HG03108 (cell line): ENCODE data around the gene MYEF2.

Experiments used
- ATAC-seq: cut with Tn5 transposase; IDR thresholded peaks from one replicate; pipeline ENCODE4 v1.9.1; 2021; ENCODE audit warnings: moderate library complexity; ENCODE audit not compliant: unreplicated experiment

Gene MYEF2

GRCh38 chr15:48145923-48146322 lies 32.2 kb downstream of the MYEF2 start:
- ATAC-seq: no peak

- ATAC-seq: no peak
These were observed 33.2 kb downstream of the MYEF2 start for GRCh38 chr15:48144889-48145288.

GRCh38 chr15:48143856-48144255 lies 34.2 kb downstream of the MYEF2 start:
- no peak for ATAC-seq

- ATAC-seq: no peak
These were observed 45.2 kb downstream of the MYEF2 start for GRCh38 chr15:48132874-48133273.

GRCh38 chr15:48131324-48131723 lies 46.8 kb downstream of the MYEF2 start:
- ATAC-seq: no peak

GRCh38 chr15:48126667-48127355 lies 51.3 kb downstream of the MYEF2 start:
- no peak for ATAC-seq

- ATAC-seq: no peak
These were observed 56.2 kb downstream of the MYEF2 start for GRCh38 chr15:48121849-48122248.

GRCh38 chr15:48120745-48121144 lies 57.4 kb downstream of the MYEF2 start, which contains the start of gene SLC24A5:
Gene SLC24A5 (plus strand): TSS chr15:48120990. CDS start chr15:48121045, 55 bp downstream.
- ATAC-seq: no peak

GRCh38 chr15:48119277-48119676 lies 58.8 kb downstream of the MYEF2 start:
- ATAC-seq: no peak

GRCh38 chr15:48112242-48112641 lies 65.9 kb downstream of the MYEF2 start:
- no peak for ATAC-seq

- ATAC-seq: no peak
These were observed 68.1 kb downstream of the MYEF2 start for GRCh38 chr15:48109856-48110531.

- ATAC-seq: no peak
These were observed 68.9 kb downstream of the MYEF2 start for GRCh38 chr15:48109212-48109611.

- ATAC-seq: no peak
These were observed 72.2 kb downstream of the MYEF2 start for GRCh38 chr15:48105936-48106335.

GRCh38 chr15:48103647-48104046 lies 74.4 kb downstream of the MYEF2 start:
- no peak for ATAC-seq

GRCh38 chr15:48102167-48102566 lies 75.9 kb downstream of the MYEF2 start:
- ATAC-seq: no peak

GRCh38 chr15:48101376-48101961 lies 76.6 kb downstream of the MYEF2 start:
- no peak for ATAC-seq

- ATAC-seq: no peak
These were observed 80.8 kb downstream of the MYEF2 start for GRCh38 chr15:48097264-48097663.

- ATAC-seq: no peak
These were observed 81.3 kb downstream of the MYEF2 start for GRCh38 chr15:48096813-48097212.

- ATAC-seq: no peak
These were observed 81.7 kb downstream of the MYEF2 start for GRCh38 chr15:48096355-48096786.

GRCh38 chr15:48091522-48091921 lies 86.6 kb downstream of the MYEF2 start:
- ATAC-seq: no peak

- ATAC-seq: no peak
These were observed 87.4 kb downstream of the MYEF2 start for GRCh38 chr15:48090666-48091065.

GRCh38 chr15:48090115-48090514 lies 88.0 kb downstream of the MYEF2 start:
- no peak for ATAC-seq
